Stimulated activated CD8-positive, alpha-beta memory T cell treated with anti-CD3 and anti-CD28 coated beads, Interleukin-7, amount 100 ng/mL, for 4 hours (primary cell): ENCODE measurements around the gene TRIM40.
A peak's percentile ranks its signal among the peaks of the same experiment; 100 is the strongest.
"Not testable (repeated sequence)": the region's sequence is repeated elsewhere in the genome, so short reads cannot be mapped to it uniquely, and the experiment has no call there.

Experiments
- DNase-seq, 2 donors: peaks; one replicate each; pipeline ENCODE4 v3.0.0-alpha.2; 2020; ENCODE audit warnings: low read depth in 2 of 2

Gene TRIM40

DNA sequence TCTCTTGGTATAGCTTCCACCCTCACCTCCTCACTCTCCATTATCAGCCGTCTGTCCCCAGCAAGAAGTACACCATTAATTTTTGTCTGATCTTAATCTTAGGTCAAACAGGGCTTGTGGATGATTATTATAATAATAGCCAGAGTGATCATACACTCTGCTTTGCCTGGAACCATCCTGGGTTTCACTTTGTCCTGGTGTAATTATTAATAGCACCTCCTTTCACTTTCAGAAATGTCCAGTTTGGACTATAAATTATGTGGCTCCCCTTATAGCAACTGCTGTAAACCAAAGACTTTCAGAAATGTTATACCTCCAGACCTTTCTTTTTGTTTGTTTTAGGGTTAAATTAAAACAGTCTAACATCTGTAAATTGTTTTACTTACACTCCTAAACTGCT lies 22.1 kb upstream of the TRIM40 start:
- DNase-seq = no peak

DNA sequence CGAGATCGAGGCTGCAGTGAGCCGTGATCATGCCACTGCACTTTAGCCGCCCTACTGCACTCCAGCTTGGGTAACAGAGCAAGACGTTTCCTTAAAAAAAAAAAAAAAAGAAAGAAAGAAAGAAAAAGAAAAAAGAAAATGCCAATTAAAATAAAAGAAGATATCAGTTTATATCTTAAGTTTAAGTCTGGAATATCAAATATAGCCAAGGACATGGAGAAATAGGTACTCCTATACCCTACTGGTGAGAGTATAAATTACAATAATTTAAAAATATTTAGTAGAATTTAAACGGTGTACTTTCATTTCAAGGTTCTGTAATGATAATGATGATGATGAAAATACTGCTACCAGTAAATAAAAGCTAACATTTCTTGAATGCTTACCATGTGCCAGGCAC lies 19.2 kb upstream of the TRIM40 start:
- no peak for DNase-seq

DNA sequence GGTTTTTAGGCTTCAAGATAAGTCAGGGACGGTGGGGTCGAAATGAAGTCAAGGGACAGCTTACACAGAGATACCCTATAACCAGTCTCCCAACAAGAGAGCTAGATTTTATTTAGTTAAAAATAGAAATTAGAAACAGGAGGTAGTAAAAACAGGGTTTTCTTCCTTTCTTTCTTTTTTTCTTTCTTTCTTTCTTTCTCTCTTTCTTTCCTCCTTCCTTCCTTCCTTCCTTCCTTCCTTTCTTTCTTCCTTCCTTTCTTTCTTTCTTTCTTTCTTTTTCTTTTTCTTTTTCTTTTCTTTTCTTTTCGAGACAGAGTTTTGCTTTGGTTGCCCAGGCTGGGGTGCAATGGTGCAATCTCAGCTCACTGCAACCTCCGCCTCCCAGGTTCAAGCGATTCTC lies 17.2 kb upstream of the TRIM40 start:
- not testable (repeated sequence) for DNase-seq

DNA sequence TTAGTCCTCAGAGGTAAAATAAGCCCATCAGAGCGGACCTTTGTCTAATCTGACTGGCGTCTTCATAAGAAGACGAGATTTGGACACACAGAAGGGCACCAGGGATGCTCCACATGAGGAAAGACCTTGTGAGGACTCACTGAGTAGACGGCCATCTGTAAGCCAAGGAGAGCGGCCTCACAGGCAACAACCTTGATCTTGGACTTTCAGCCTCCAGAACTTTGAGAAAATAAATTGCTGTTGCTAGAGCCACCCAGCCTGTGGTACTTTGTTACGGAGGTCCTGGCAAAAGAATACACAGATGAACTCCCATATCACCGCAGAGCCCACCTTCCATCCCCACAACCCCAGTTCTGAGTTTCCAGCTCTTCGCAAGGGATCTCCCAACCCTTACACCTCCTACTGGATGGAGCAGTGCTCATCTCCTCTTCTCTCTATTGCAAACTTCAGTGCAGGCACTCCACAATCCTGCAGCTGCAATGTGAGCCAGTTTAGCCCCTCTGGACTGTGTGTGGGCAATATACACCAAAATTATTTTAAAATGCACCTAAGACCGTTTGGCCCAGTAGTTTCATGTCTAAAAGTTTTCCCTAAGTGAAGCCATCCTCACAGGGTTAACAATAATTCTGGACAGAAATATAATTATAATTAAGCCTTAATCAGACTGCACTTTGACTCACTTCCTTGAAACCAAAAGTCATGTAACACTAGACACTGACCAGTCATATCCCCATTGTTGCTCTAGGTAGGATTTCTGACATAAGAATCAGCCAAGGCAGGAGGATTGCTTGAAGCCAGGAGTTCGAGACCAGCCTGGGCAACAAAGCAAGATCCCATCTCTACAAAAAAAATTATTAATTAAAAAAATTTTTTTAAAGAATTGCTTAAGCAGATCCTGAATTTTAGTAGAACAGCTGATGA lies 14.2 kb upstream of the TRIM40 start:
- no peak for DNase-seq

DNA sequence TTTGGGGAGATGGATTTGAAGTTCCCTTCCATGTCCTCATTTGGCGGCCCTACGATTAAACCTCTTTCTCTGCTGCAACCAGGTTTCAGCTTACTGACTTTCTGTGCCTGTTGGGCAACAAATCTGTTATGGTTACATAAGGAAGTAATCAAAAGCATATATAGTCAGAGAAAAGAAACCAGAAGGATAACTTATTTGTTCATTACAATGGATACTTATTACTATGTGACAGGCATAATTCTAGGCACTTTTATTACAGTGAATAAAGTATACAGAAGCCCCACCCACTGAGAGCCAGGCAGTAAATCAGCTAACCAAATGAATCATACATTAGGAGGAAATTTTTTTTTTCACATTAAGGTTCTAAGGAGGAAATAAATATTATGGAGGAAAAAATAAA lies 13.4 kb upstream of the TRIM40 start:
- DNase-seq = no peak

DNA sequence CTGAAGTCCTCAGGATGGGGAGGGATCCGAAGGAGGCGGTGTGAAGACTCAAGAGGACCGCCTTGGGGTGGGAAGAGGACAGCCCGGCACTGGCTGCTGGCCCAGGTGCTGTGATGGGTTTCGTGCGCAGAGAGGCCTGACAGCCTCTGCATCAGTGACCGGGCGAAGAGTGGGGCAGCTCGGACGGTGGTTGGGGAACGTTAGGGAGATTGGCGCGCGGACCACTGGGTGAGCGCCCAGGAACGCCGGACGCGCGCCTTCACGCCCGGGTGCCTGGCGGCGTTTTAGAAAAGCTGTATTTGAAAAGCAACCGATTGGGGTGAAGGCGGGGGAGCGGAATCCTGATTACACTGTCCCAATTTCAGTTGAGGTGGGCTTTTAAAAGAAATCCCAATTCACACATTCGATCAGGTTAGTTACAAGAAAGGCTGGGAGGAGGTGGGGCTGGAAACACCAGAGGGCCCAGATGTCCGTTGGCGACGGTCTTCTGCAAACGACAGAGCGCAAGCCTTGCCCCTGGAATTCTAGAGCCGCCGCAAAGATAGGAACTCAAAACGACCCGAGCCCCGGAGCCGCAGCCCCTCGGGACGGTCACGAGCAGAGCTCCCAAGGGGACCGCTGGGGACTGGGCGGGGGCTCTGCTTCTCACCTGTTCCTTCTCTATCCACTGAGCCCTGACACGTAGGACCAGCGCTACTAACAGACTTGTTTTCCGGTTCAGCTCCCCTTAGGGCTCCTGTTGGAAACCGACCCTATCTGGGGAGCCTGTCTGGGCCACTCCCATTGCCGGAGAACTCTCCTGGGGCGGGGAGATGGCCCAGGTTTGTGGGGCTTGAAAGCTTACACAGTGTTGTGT lies 8.5 kb upstream of the TRIM40 start:
- DNase-seq = no peak

DNA sequence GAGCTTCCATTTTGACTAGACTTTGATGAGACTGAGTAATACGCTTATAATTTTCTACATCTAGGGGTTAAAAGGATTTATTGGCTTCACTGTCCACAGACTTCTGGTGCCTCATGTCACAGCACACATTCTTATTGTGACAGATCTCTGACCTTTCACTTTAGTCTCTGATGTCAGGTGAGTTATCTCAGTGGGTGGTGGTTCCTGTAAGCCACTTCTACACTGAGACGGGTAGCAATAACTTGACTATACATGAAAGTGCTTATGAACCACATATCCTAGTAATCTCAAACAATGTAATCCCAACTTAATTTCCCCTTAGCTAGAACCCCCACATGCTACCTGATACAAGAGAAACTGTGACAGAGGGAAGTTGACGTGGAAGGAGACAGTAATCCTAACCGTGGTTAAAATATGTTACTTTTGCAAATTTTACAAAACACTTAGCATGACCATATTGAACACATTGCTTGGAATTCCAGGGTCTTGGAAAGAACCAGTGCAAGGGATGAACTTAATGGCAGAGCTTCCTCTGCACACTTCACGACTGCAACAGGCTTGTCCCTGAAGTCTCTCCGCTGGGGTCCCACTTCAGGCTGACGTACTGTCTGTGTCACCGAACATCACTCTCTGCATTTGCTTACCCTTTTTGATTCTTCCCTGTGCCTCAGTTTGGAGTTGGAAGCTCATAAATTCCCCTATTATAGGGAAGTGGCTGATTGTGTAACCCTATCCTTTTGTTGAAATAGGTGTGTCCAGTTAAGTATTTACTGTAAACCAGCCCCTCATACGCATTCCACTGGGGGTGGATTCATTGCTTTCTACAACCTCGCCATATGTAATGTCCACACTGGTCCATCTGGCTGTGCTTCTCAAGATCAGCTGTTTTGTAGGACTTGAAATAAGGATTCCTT lies 6.4 kb upstream of the TRIM40 start:
- no peak for DNase-seq

DNA sequence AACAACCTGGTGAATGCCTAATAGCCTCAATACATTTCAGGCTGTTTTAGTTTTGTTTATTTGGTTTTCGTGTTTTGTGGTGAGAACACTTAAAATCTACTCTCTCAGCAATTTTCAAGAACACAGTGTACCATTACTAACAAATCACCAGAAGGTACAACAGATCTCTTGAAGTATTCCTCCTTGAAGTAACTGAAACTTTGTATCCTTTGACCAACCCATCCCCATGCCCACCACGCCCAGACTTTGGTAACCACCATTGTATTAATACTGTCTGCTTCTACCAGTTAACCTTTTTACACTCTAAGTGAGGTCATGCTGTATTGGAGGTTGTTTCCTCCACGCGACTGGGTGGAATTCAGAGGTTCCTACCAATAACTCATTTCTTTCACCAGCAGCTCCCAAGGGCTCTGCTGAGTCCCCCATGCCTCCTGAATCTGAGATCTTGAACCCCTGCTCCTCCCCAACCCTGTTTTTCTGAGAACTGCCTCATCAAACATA lies 5.7 kb upstream of the TRIM40 start:
- no peak for DNase-seq

DNA sequence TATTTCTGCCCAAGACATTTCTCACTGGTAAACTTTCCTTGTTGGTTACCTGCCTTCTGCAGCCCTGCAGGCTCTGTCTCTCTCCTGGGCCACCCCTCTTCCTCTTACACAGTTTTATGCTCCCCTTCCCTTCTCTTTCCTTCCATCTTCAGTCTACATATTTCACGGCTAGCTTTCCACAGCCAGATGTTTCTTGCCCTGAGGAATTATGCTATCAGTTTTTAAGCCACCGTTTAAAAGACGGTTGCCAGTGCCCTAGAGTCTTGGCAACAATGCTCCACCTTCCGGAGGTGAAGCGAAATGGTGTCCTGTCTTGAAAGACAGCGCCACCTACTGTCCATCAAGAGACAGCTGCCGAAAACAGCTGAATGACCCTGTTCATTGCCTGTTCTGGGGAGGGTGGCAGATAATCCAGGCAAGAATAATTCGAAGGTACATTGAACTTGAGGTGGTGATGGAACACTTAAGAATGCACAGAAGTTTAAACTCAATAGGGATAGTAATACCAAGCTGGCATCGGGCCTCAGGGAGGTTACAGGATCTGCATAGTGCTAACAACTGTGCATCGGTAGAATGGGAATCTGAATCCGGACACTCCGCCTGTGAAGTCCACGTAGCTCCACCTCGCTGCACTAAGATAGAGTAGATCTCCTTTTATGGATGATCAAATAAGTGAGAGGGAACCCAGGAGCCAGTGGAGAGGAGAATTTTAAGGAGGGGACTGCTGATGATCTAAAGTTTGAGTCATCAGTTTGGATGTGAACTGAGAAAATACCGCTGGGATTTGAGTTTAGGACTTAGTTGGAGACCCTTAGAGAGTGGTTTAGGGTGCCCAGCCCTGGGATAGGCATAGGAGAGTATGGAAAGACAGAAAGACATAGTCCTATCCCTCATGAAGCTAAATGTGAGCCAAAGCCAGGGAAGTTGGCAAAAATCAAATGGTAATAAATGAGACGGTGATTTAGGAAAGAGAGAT lies 4.8 kb upstream of the TRIM40 start:
- DNase-seq = peak; percentile 43 to 54

DNA sequence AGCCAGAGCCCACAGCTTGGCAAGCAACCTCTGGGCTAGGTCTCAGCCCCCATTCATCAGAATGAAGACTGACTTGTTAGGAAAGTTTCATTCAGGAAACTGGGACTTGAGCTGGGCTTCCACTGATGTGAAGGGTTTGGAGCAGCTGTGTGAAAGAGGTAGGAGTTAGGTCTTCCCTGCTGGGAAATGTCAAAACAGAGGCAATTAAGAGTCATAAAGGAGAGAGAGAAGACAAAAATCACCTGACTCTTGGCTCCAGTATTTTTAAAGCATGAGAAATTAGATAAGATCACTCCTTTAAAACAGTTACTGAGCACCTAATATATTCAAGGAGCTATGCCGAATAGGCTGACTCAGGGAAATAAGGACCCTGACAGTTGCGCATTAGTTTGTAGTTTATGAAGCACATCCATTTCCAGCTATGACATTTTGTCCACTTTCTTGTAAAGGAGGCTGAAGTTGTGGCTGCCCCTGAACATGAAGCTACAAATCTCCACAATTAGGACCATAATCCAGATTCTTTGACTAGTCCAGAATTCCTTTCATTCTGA lies 3.9 kb upstream of the TRIM40 start:
- DNase-seq = no peak

DNA sequence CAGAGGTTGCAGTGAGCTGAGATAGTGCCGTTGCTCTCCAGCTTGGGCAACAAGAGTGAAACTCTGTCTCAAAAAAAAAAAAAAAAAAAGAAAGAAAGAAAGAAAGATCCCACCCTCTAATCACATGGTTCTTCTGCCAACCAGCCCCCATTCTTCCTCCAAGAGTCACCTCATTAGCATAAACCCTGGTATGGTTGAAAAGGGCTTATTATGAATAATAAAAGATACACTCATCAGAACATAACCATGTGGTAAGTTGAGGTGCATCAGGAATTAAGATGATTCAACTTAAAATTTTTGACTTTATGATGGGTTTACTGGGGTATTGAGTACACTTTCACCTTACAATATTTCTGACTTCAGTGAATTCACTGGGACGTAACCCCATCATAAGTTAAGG lies 793 bp upstream of the TRIM40 start:
- no peak for DNase-seq

DNA sequence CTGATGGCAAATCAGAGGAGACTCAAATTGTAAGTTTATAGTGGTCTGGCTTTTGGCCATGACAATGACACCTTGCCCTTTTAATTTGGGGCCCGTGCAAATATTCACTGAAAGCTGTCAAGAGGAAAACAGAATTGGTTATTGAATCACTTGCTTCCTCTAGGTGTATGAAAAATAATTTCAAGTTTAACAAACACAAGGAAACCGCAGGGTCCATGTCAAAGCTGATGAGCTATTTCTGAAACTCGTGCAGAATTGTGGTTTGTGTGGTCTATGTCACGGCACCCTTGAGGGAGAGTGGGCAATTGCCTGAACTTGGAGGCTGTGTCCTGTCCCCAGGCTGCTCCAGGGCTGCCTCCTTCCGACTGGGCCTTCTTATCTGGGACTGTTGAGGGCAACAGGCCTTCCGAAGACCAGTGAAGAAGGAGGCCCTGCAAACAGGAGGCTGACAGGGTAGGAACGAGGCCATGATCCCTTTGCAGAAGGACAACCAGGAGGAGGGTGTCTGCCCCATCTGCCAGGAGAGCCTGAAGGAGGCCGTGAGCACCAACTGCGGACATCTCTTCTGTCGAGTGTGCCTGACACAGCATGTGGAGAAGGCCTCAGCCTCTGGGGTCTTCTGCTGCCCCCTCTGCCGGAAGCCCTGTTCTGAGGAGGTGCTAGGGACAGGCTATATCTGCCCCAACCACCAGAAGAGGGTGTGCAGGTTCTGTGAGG lies 788 bp downstream of the TRIM40 start:
- no peak for DNase-seq

DNA sequence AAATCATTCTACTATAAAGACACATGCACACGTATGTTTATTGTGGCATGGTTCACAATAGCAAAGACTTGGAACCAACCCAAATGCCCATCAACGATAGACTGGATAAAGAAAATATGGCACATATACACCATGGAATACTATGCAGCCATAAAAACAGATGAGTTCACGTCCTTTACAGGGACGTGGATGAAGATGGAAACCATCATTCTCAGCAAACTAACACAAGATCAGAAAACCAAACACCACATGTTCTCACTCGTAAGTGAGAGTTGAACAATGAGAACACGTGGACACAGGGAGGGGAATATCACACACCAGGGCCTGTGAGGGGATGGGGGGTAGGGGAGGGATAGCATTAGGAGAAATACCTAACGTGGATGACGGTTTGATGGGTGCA lies 4.3 kb downstream of the TRIM40 start:
- not testable (repeated sequence) for DNase-seq

DNA sequence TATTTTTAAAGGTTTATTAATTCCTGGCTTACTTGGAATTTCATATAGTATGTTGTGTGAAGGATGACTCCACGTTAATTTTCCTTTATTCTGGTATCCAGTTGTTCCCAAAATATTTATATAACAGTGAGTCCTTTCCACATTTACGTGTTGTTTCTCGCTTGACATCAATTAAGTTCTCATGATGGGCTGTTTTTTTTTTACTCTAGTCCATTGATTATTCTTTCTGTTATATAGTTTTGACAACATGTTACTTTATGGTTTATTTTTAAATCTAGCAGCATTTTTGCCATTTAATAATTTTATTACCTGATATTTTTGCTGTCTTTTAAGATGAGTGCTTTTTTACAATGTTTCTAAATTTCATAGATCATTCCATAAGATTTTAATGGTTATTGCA lies 6.7 kb downstream of the TRIM40 start:
- no peak for DNase-seq

DNA sequence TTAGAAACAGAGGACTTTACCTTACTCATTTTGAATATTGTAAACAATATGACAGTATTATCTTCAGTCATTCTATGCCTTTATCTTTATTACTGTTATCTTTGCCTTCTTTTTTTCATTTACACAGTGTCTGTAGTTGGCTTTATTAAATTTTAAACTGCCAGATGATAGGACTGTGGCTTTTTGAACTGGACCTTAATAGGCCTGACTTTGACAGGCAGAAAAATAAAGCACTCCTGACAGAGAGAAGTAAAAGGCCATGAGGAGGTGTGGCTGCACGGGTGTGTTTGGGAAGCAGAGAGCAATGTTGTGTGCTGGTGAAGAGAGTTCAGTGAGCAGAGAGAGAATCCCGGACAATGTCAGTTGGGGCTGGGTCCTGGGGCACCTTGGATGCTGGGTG lies 7.8 kb downstream of the TRIM40 start:
- no peak for DNase-seq

DNA sequence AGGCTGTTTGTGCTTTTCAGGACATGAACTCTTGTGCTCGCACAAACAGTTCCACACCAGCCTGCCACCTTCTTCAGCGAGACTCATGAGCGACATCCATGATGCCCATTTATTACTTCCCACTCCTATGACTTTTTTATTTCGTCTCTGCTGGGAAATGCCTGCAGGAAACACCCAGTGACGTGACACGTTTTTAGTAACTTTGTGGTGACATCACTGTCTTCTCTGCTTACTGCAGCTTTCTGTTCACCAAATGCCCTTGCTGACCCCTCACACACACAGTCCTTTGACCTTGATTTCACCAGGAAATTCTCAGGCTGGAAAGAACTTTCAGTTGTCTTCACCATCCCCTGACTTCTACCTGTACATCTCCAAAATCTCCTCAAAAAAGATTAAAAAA lies 8.9 kb downstream of the TRIM40 start:
- DNase-seq = no peak

DNA sequence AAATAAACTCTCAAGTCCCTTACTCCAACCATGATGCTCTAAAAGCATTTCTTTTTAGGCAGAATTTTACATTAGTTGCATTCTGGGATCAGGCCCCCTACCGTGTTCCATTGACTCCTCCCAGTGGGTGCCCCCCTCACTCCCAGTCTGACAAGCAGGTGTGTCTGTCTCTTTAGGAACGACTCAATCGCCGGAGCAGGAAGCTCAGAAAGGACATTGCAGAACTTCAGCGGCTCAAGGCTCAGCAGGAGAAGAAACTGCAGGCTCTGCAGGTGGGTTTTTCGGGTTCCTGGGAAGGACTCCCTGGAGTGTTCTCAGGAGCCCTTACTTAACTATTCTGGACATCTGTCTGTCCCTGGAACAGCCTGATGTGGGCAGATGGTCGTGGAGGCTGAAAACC lies 9.9 kb downstream of the TRIM40 start:
- DNase-seq = no peak

DNA sequence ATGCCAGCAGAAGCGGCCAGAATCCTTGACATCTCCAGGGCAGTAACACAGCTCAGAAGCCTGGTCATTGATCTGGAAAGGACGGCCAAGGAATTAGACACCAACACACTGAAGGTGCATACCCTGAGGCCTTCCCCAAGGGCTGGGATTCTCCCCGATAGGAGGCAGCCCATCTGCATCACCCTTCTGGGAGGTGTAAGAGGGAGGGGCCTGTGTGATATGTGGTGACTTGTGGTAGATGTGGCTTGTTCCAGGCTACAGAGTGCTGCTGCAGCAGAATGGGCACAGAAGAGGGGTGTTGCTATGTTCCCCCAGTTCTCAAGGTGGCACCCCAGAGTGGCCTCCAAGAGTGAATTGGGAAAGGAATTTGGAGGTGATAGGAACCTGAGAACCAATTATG lies 11.2 kb downstream of the TRIM40 start:
- DNase-seq = no peak

DNA sequence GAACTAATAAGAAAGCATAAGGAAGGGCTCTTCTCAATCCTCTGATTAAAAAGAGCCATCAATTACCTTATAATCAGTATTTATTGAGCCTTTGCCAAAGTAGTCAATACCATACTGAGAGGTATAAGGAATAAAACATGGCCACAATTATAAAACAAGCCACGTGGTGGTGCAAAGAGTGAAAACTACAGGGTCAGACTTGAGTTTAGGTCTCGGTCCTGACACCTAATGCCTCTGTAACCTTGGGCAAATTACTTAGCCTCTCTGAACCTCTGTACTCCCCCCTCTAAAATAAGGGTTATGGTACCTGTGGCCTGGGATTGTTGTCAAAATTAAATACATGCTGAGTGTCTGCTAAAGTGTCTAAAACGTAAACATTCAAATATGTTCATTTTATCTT lies 13.3 kb downstream of the TRIM40 start:
- no peak for DNase-seq
